ENCODE data around the gene PSTPIP2. TPM values are rescaled to one million over a fixed set of nuclear protein-coding genes. Genes with fewer than 3 reads are reported as not detected.

The PSTPIP2 gene
- total and polyA plus RNA-seq, 2 of the 8 experiments (the other 6 are each of a cell fraction or from before 2014, with no cell fraction given) = 1.8 to 2.4 TPM

GRCh38 chr18:45995461-45995860, 76.6 kb downstream of the PSTPIP2 start:
- Histone ChIP-seq H3K9ac (replicated peaks in 1 of 4; ENCODE audit: extremely low read depth in 1 of 4, low read depth in 3 of 4, low read length in 3 of 4) (no peak overlapping the region), H3K4me1 (replicated peaks in 1 of 4; ENCODE audit: control insufficient read depth in 3 of 4, insufficient read depth in 4 of 4, low read length in 3 of 4) (peaks cover 0 to 4% (median 0%) of the 10 kb centered on the region in 4 experiments; a peak in 1 of 7 replicates), H3K4ac (replicated peaks; ENCODE audit: insufficient read length, low read depth, low read length) (no peak overlapping the region), H3K4me2 (ENCODE audit: insufficient read depth in 1 of 2, low read depth in 2 of 2, low read length in 2 of 2) (no peak overlapping the region), H3K9me3 (ENCODE audit: insufficient read depth in 2 of 2, low read depth in 1 of 2, low read length in 1 of 2) (no peaks in the 10 kb centered on the region), H3K23ac (ENCODE audit: insufficient read length) (no peak overlapping the region), H4K5ac (ENCODE audit: insufficient read length, low read depth, low read length) (no peak overlapping the region), H2BK5ac (ENCODE audit: low read depth, low read length) (no peak overlapping the region), H2BK12ac (ENCODE audit: low read depth, low read length) (no peak overlapping the region), H4K8ac (ENCODE audit: extremely low read depth, insufficient read depth, low read length) (no peak overlapping the region), H3K18ac (ENCODE audit: extremely low read depth, low read length) (no peak overlapping the region), H3K56ac (replicated peaks; ENCODE audit: insufficient read length, low read depth, low read length) (no peak overlapping the region), H3K4me3 (ENCODE audit: extremely low read depth in 1 of 4, insufficient read depth in 2 of 4, low read depth in 3 of 4, low read length in 4 of 4) (no peak overlapping the region), H3K27me3 (replicated peaks in 1 of 4; ENCODE audit: control insufficient read depth in 3 of 4, extremely low read depth in 1 of 4, insufficient read depth in 3 of 4, low read length in 3 of 4) (no peaks in the 10 kb centered on the region), H3K23me2 (ENCODE audit: low read depth, low read length) (no peaks in the 10 kb centered on the region), H2AFZ (ENCODE audit: low read length) (no peak overlapping the region), H3K14ac (ENCODE audit: insufficient read length) (no peak overlapping the region), H4K20me1 (replicated peaks in 1 of 2; ENCODE audit: control insufficient read depth in 1 of 2, insufficient read depth in 2 of 2, low read length in 2 of 2) (no peaks in the 10 kb centered on the region), H4K91ac (replicated peaks; ENCODE audit: insufficient read length, low read length) (no peak overlapping the region), H3K79me2 (ENCODE audit: control insufficient read depth in 1 of 2, insufficient read depth in 2 of 2, low read length in 2 of 2) (no peaks in the 10 kb centered on the region), H2BK20ac (ENCODE audit: low read length) (no peak overlapping the region), H2AK5ac (ENCODE audit: low read depth, low read length) (no peak overlapping the region), H3K79me1 (ENCODE audit: low read depth, low read length) (no peaks in the 10 kb centered on the region), H2BK15ac (ENCODE audit: low read length) (no peak overlapping the region), H3K36me3 (ENCODE audit: control insufficient read depth in 2 of 4, insufficient read depth in 4 of 4, low read length in 3 of 4) (no peaks in the 10 kb centered on the region), H3K27ac (ENCODE audit: low read depth, low read length) (no peak overlapping the region), H2BK120ac (replicated peaks; ENCODE audit: low read depth, low read length) (no peak overlapping the region)
- ChIA-PET CTCF (ENCODE audit: partially characterized antibody) (interaction anchor here (0.9 to 1.0 kb wide), 2 partner anchors 12 to 71 kb away, joined by 3 read pairs; no protein-coding TSS in a partner anchor), POLR2A (ENCODE audit: partially characterized antibody) (interaction anchor here (0.5 to 1.5 kb wide), 2 partner anchors 11 to 19 kb away, joined by 3 to 4 read pairs; no protein-coding TSS in a partner anchor)
- DNase-seq (ENCODE audit: low read depth in 1 of 2, low spot score in 2 of 2) (no peak), FAIRE-seq (no peak)
- 97 to 100% methylated on average over 1 to 3 of the region's 3 CpGs for WGBS, 2 experiments (ENCODE audit: extremely low coverage in 1 of 2, insufficient coverage in 1 of 2, insufficient read length in 1 of 2, insufficient replicate concordance in 2 of 2, low coverage in 1 of 2, low lambda C conversion rate in 2 of 2, missing lambda C conversion rate in 1 of 2)
- TF ChIP-seq, protein P1, sequence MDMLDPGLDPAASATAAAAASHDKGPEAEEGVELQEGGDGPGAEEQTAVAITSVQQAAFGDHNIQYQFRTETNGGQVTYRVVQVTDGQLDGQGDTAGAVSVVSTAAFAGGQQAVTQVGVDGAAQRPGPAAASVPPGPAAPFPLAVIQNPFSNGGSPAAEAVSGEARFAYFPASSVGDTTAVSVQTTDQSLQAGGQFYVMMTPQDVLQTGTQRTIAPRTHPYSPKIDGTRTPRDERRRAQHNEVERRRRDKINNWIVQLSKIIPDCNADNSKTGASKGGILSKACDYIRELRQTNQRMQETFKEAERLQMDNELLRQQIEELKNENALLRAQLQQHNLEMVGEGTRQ (IDR thresholded peaks at IDR 0.05; ENCODE audit: low read length) = no peak
- TF ChIP-seq HDAC6 (IDR thresholded peaks at IDR 0.05; ENCODE audit: low read depth, low read length) = no peak
- no peak for TF ChIP-seq SP1 (IDR thresholded peaks at IDR 0.05; ENCODE audit: low read depth, low read length)
- TF ChIP-seq JUND (IDR thresholded peaks at IDR 0.05; ENCODE audit: low read length) = no peak
- TF ChIP-seq CTBP2 (IDR thresholded peaks at IDR 0.05; ENCODE audit: borderline replicate concordance, insufficient read depth, insufficient read length, low read length) = no peak
- no peak for TF ChIP-seq CHD1 (IDR thresholded peaks at IDR 0.05; ENCODE audit: low read depth, low read length)
- no peak for TF ChIP-seq CHD2 (IDR thresholded peaks at IDR 0.05; ENCODE audit: low read length)
- no peak for TF ChIP-seq MAFK (IDR thresholded peaks at IDR 0.05; ENCODE audit: low read depth, low read length)
- no peak for TF ChIP-seq KDM1A (IDR thresholded peaks at IDR 0.05; ENCODE audit: borderline replicate concordance, low read length)
- no peak for TF ChIP-seq TBP (IDR thresholded peaks at IDR 0.05; ENCODE audit: low read depth, low read length)
- no peak for TF ChIP-seq ASH2L (IDR thresholded peaks at IDR 0.05; ENCODE audit: low read length)
- no peak for TF ChIP-seq RBBP5 (IDR thresholded peaks at IDR 0.05; ENCODE audit: borderline replicate concordance, low read depth, low read length)
- no peak for TF ChIP-seq TAF7 (optimal IDR thresholded peaks at IDR 0.05; ENCODE audit: borderline replicate concordance, low read depth, low read length)
- no peak for TF ChIP-seq BCL11A (IDR thresholded peaks at IDR 0.05; ENCODE audit: low read depth in 2 of 2, low read length in 2 of 2)
